Astrocyte (in vitro differentiated cells and primary cell): ENCODE results near the gene GREB1. TPM values are rescaled to one million over a fixed set of nuclear protein-coding genes. Genes with fewer than 3 reads are reported as not detected.

Experiments used
- DNase-seq: peaks from one replicate; pipeline ENCODE4 v3.0.0-alpha.2; 2010; ENCODE audit warnings: low read depth
- FAIRE-seq: peaks from 2 replicates; lab custom pipeline; 2011; peaks lifted over from hg19 to GRCh38; lab: Jason Lieb, UNC
- H2AFZ ChIP-seq: 2 replicates; pipeline ENCODE4 v1.6.0; 2012; ENCODE audit warnings: low read depth, low read length, inconsistent platforms
- H3K27ac ChIP-seq: 2 replicates; pipeline ENCODE4 v1.5.1; 2011; ENCODE audit warnings: low read depth, low read length, inconsistent platforms
- H3K27me3 ChIP-seq: 2 replicates; pipeline ENCODE4 v1.6.0; 2011; ENCODE audit warnings: low read length, inconsistent platforms; ENCODE audit not compliant: insufficient read depth
- H3K36me3 ChIP-seq: 2 replicates; pipeline ENCODE4 v1.5.1; 2011; ENCODE audit warnings: low read length, inconsistent platforms; ENCODE audit not compliant: insufficient read depth
- H3K4me1 ChIP-seq: 2 replicates; pipeline ENCODE4 v1.5.1; 2011; ENCODE audit warnings: low read length, inconsistent platforms; ENCODE audit not compliant: insufficient read depth
- H3K4me2 ChIP-seq: 2 replicates; pipeline ENCODE4 v1.6.0; 2012; ENCODE audit warnings: low read length, inconsistent platforms
- H3K4me3 ChIP-seq: 2 replicates; pipeline ENCODE4 v1.5.1; 2011; ENCODE audit warnings: low read depth, mild to moderate bottlenecking, low read length, inconsistent platforms; ENCODE audit not compliant: insufficient read depth
- H3K79me2 ChIP-seq: 2 replicates; pipeline ENCODE4 v1.6.0; 2012; ENCODE audit warnings: mild to moderate bottlenecking, low read length, inconsistent platforms; ENCODE audit not compliant: insufficient read depth
- H3K9ac ChIP-seq: 2 replicates; pipeline ENCODE4 v1.6.0; 2012; ENCODE audit warnings: mild to moderate bottlenecking, low read length, inconsistent platforms
- H3K9me3 ChIP-seq: 2 replicates; pipeline ENCODE4 v1.5.1; 2012; ENCODE audit warnings: low read depth, mild to moderate bottlenecking, low read length, inconsistent platforms; ENCODE audit not compliant: insufficient read depth
- H4K20me1 ChIP-seq: 2 replicates; pipeline ENCODE4 v1.6.0; 2012; ENCODE audit warnings: low read length, inconsistent platforms; ENCODE audit not compliant: insufficient read depth
- H3K27ac Mint-ChIP-seq: one replicate; pipeline ENCODE4 v1.8.0; 2021; ENCODE audit warnings: mild to moderate bottlenecking, mixed read lengths; ENCODE audit not compliant: unreplicated experiment
- H3K27me3 Mint-ChIP-seq: one replicate; pipeline ENCODE4 v1.8.0; 2021; ENCODE audit warnings: low read depth, mixed read lengths; ENCODE audit not compliant: unreplicated experiment
- H3K36me3 Mint-ChIP-seq: one replicate; pipeline ENCODE4 v1.8.0; 2021; ENCODE audit warnings: low read depth, mixed read lengths; ENCODE audit not compliant: unreplicated experiment
- H3K4me1 Mint-ChIP-seq: one replicate; pipeline ENCODE4 v1.8.0; 2021; ENCODE audit warnings: low read depth, mixed read lengths; ENCODE audit not compliant: unreplicated experiment
- H3K4me3 Mint-ChIP-seq: one replicate; pipeline ENCODE4 v1.8.0; 2021; ENCODE audit warnings: mild to moderate bottlenecking, moderate library complexity, mixed read lengths; ENCODE audit not compliant: unreplicated experiment
- H3K9me3 Mint-ChIP-seq: one replicate; pipeline ENCODE4 v1.8.0; 2021; ENCODE audit warnings: mild to moderate bottlenecking, mixed read lengths; ENCODE audit not compliant: unreplicated experiment
- CTCF ChIP-seq: IDR thresholded peaks from 2 replicates; pipeline ENCODE4 v1.5.1; 2011; ENCODE audit warnings: low read depth, mild to moderate bottlenecking, inconsistent platforms, low read length, moderate library complexity; ENCODE audit not compliant: insufficient read depth
- EZH2 ChIP-seq: IDR thresholded peaks from 2 replicates; pipeline ENCODE4 v1.6.1; 2012; ENCODE audit warnings: mild to moderate bottlenecking, low read length, inconsistent platforms; ENCODE audit not compliant: insufficient read depth
- total RNA-seq: library from RNA; stranded (reverse); gene quantifications from 2 replicates; pipeline ENCODE4 v1.2.1, GENCODE V29; 2021

Gene GREB1
- total RNA-seq, 1 donor from 2014 or later, result 14.5 TPM

DNA sequence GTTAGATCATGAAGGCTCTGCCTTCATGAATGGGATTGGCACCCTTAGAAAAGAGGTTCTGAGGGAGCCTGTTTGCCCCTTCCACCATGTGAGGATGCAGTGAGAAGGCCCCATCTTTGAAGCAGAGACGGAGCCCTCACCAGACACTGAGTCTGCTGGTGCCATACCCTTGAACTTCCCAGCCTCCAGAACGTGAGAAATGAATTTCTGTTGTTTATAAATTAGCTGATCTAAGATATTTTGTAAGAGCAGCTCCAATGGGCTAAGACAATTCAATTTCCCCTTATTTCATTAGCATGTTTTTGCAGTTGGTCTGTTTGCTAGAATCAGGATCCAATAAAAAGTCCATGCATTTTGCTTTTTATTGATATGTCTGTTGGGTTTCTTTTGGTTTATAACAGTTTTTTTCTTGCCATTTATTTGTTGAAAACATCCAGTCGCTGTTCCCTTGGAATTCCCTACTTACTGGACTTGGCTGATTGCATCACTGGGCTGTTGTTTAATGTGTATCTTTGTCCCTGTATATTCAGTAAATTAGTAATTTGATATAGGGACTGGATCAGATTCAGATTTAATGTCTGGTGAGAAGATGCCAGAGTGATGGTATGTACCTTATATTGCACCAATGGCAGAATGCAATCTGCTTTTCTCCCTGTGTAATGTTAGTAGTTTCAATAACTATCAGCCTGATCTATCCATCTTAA, 24.0 kb upstream of the GREB1 start:
- H3K4me3 Mint-ChIP-seq, result no peak overlapping the region
- Histone ChIP-seq H3K9ac (no peak overlapping the region), H3K27ac (no peak overlapping the region), H3K27me3 (peaks cover 31% of the 10 kb centered on the region), H3K79me2 (no peaks in the 10 kb centered on the region), H3K9me3 (no peaks in the 10 kb centered on the region), H2AFZ (no peak overlapping the region), H3K4me3 (no peak overlapping the region), H3K4me2 (no peak overlapping the region), H3K4me1 (no peaks in the 10 kb centered on the region), H4K20me1 (no peaks in the 10 kb centered on the region), H3K36me3 (no peaks in the 10 kb centered on the region)
- no peak overlapping the region for H3K27ac Mint-ChIP-seq
- peaks cover 11% of the 10 kb centered on the region for H3K4me1 Mint-ChIP-seq
- peaks cover 4% of the 10 kb centered on the region for H3K27me3 Mint-ChIP-seq
- no peaks in the 10 kb centered on the region for H3K36me3 Mint-ChIP-seq
- FAIRE-seq (no peak), DNase-seq (no peak)
- TF ChIP-seq CTCF (no peak), EZH2 (no peak)
- peaks cover 1% of the 10 kb centered on the region for H3K9me3 Mint-ChIP-seq

DNA sequence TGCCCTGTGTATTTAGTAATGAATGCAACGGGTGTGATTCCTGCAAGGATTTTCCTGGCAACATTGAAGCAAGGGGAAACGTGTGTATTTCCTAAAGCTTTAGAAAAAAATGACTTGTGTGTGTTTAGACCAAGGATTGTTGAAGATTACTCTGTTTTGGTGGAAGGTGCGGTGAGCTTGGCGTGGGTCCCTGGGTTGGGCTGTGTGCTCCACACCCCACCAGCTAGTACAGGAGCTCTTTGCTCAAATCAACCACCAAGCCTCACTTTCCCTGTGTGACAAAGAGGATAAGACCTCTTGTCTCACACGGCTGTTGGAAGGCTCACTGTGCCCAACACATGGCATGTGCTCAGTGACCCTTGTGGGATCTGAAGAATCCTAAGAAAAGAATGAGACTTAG, 21.4 kb upstream of the GREB1 start:
- Mint-ChIP-seq H3K4me1 (peaks cover 7% of the 10 kb centered on the region), H3K4me3 (no peak overlapping the region)

More for the DNA sequence above, 21.4 kb upstream of the GREB1 start:
- Histone ChIP-seq H3K4me1 (no peaks in the 10 kb centered on the region), H3K9me3 (no peaks in the 10 kb centered on the region), H3K27me3 (peaks cover 45% of the 10 kb centered on the region), H4K20me1 (no peaks in the 10 kb centered on the region), H3K27ac (no peak overlapping the region), H3K79me2 (no peaks in the 10 kb centered on the region), H2AFZ (no peak overlapping the region), H3K4me3 (no peak overlapping the region), H3K4me2 (no peak overlapping the region), H3K9ac (no peak overlapping the region), H3K36me3 (no peaks in the 10 kb centered on the region)
- no peak overlapping the region for H3K27ac Mint-ChIP-seq
- peaks cover 4% of the 10 kb centered on the region for H3K27me3 Mint-ChIP-seq
- FAIRE-seq (no peak), DNase-seq (no peak)
- H3K36me3 Mint-ChIP-seq, result peaks cover 3% of the 10 kb centered on the region
- TF ChIP-seq EZH2 (no peak), CTCF (no peak)
- peaks cover 1% of the 10 kb centered on the region for H3K9me3 Mint-ChIP-seq
